GM19193 (cell line): ENCODE measurements around the gene EFCAB8.

Experiments
- POLR2A ChIP-seq: IDR thresholded peaks from 4 replicates; pipeline ENCODE4 v1.6.1; 2011; ENCODE audit not compliant: insufficient read depth, insufficient read length; ENCODE audit errors: extremely low read depth

Gene EFCAB8

DNA sequence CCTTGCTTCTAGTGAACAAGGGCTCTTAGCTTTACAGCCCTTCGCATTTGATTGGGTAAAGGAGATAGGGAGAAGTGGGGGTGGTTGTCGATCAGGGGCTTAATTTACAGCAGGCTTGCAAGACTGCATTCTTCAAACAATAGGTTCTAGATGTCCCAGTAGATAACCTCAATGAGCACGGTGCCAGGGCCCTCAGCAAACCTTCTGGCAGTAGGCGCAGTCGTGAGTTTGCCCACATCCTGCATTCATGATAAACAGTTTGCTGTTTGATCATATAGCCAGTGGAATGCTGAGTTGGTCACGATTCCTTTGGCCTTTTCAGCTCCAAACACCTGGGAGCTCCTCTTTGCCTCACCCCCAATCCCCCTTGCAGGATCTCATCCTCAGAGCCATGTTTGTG lies 118.0 kb downstream of the EFCAB8 start:
- TF ChIP-seq POLR2A: no peak

- no peak for TF ChIP-seq POLR2A
Measured at GRCh38 chr20:32977281-32978008, 118.7 kb downstream of the EFCAB8 start.

DNA sequence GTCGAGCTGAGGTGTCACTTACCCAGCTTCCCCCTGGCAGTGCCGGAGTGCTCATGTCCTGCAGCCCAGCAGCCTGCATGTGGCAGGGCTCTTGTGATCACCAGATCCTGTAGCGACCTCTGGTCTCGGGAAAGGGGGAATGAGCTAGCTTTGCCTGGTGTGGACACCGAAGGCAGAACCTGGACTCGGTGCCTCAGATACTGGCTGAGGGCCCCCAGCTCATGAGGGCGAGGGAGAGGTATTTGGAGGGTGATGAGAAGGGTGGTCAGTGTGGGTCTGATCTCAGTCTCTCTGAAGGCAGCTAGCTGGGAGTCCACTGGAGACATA lies 119.2 kb downstream of the EFCAB8 start:
- TF ChIP-seq POLR2A: no peak

DNA sequence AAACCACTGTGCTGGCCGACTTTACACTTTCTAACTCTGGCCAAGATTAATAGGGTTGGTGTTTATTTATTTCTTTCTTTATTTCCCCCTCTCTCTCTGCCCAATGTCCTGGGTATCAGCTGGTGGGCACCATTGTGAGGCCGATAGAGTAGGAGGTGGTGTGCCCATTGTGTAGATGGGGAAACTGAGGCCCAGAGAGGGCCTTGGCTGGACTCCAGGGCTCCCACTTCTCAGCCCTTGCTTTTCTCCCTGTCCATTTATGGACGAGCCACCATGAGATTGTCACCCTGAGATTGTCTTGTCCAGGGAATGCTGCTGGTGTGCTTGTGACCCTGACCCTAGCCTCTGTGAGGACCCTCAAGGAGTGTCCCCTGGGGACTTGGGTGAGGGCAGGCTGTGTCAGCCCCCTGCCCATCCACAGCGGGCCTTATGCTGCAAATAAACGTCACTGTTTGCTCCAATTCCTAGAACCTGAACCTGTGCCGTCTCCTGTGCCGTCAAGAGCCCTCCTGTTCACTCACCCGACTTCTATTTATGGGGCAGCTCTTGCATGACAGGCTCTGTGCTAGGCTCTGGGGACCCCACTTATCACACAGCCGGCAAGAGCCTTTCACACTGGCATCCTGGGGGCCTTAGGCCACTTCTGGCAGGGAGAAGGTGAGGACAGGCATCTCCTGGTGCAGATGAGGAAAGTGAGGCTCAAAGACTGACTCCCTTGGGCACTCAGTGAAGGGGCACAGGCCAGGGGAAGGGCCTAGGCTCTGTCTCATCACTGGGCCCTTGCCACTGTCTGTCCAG lies 120.7 kb downstream of the EFCAB8 start:
- TF ChIP-seq POLR2A: no peak

- no peak for TF ChIP-seq POLR2A
Measured at GRCh38 chr20:32980131-32980941, 121.6 kb downstream of the EFCAB8 start.

- no peak for TF ChIP-seq POLR2A
Measured at GRCh38 chr20:32980990-32981389, 122.3 kb downstream of the EFCAB8 start.

GRCh38 chr20:32982617-32983458 lies 124.1 kb downstream of the EFCAB8 start:
- TF ChIP-seq POLR2A: no peak

DNA sequence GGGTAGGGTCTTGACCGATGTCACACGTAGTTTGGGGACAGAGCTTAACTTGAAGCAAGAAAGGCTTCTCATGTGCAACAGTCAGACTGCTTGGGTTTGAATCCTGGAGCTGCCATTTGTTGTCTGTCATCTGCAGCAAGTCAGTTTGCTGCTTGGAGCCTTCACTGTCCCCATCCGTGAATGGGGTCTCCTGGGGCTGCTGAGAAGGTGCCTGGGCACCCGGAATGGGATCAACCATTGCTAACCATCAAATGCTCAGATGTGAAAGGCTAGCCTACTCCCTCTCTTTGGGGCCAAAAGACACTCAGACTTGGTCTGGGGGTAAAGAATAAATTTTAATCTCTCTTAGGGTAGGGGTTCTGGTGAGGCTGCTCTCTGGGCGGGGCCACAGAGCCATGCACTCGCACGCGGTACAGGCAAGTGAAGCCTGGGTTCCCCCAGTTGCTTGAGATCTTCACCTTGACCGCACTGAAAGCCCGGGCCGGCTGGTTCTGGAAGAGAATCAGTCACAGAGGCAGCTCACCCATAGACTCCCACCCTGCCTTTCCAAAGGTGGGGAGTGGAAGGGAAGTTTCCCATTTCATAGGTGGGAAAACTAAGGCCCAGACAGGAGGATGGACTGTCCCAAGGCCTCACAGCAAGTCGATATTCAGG lies 124.9 kb downstream of the EFCAB8 start:
- TF ChIP-seq POLR2A: no peak

- TF ChIP-seq POLR2A: no peak
Measured at GRCh38 chr20:32984196-32984595, 125.5 kb downstream of the EFCAB8 start.

GRCh38 chr20:32984631-32985354 lies 126.1 kb downstream of the EFCAB8 start:
- TF ChIP-seq POLR2A: no peak

- no peak for TF ChIP-seq POLR2A
Measured at GRCh38 chr20:32985596-32985995, 126.9 kb downstream of the EFCAB8 start.

DNA sequence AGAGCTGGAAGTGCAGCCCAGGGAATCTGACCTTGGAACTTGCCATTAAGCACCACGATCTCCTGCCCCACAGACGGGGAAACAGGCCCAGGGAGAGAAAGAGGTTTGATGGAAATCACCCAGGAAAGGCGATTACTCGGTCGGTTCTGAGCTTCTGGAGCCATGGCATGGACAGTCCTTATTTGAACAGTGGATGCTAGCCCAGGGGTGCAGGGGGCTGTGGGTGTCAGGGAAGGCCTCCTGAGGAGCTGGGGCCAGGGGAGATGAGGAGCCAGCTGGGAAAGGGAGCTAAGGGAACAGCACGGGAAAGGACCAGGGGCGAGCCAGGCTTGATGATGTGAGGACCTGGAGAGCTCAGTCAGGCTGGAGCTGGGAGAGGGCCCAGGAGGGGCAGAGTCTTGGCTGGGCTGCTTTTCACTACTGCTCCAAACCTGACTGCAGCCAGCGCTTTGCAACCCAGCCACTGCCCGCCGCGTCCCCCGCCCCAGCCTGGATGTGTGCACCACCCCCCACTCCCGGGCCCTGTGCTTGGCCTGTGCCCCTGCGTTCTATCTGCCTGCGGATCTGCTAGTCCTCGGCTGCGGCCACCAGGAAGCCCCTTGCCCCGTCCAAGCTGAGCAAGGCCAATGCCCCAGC lies 127.7 kb downstream of the EFCAB8 start:
- no peak for TF ChIP-seq POLR2A
